GM18519 (cell line): ENCODE measurements around the gene UBXN6.

Experiments
- ATAC-seq: cut with Tn5 transposase; IDR thresholded peaks from one replicate; pipeline ENCODE4 v1.9.1; 2021; ENCODE audit warnings: mild to moderate bottlenecking, moderate library complexity; ENCODE audit not compliant: unreplicated experiment, low FRiP score

Gene UBXN6

DNA sequence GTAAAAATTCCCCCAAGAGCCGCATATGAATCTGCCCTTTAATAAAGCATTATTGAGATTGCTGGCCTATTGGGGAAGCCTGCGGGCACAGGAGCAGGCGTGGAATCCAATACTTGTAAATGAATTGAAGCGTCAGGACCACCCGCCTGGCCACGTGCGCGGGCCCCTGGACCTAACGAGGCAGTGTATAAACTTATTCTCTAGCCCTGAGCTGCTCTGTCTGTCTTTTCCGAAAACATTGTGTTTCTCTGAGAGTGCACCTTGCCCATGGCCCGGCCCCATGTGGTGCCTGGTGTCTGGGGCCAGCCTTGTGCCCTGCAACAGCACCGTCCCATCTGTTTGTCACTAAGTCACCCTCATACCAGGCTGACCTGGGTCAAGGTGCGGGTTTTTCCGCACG, 14.4 kb downstream of the UBXN6 start:
- ATAC-seq: no peak

GRCh38 chr19:4442819-4443146, 14.8 kb downstream of the UBXN6 start:
- no peak for ATAC-seq

- no peak for ATAC-seq
Measured at GRCh38 chr19:4441994-4442818, 15.4 kb downstream of the UBXN6 start.

DNA sequence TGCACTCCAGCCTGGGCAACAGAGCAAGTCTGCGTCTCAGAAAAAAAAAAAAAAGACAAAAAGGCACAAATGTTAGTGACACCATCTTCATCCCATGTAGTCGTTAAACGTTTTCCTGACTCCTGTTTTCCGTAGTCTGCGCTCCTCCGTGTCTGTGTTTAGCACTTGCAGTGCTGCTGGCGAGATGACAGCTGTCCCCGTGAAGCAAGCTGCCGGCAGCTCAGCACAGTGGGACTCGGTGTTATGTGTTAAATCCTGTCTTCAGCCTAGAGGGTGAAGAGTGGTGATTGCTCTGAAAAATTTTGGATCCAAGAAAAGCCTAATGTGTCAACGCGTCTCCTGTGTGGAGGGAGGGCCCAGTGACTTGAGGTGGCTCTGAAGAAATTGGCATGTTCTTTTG, 18.4 kb downstream of the UBXN6 start:
- ATAC-seq: no peak

GRCh38 chr19:4437103-4437502, 20.5 kb downstream of the UBXN6 start:
- no peak for ATAC-seq

DNA sequence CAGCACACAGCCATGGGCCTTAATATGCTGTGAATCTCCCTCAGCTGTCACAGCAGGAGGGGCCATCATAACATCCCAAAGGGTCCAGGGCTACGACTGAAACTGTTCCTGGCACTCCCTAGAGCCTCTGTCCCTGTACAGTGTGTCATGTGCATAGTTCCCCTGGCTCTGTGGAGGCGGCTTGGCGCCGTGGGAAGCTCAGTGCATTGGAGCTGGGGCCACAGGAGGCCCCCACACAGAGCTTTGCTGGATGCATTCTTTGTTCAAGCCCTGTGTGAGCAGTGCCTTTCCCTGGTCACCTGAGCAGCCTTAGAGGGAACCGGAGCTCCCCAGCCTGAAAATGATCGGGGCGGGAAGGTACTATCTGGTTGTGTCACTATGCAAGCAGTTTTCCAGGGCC, 21.4 kb downstream of the UBXN6 start:
- ATAC-seq: no peak

- ATAC-seq: no peak
Measured at GRCh38 chr19:4434391-4434790, 23.2 kb downstream of the UBXN6 start.

GRCh38 chr19:4432918-4433506, 24.6 kb downstream of the UBXN6 start:
- ATAC-seq: no peak

- no peak for ATAC-seq
Measured at GRCh38 chr19:4431808-4432674, 25.6 kb downstream of the UBXN6 start.

DNA sequence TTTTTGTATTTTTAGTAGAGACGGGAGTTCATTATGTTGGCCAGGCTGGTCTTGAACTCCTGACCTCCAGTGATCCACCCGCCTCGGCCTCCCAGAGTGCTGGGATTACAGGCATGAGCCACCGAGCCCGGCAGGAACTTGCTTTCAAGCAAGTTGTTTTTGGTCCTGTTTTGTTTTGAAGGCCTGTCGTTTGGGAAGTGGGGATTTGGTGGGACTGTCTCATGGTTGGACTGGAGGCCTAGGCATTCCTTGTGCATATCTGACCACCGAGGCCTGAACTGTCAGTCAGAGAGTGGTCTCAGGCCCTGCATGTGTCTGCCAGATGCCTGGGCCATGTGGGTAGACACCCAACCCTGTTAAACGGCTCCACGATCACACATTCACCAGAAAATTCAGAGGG, 26.3 kb downstream of the UBXN6 start:
- no peak for ATAC-seq

- ATAC-seq: no peak
Measured at GRCh38 chr19:4430760-4431159, 26.8 kb downstream of the UBXN6 start.

DNA sequence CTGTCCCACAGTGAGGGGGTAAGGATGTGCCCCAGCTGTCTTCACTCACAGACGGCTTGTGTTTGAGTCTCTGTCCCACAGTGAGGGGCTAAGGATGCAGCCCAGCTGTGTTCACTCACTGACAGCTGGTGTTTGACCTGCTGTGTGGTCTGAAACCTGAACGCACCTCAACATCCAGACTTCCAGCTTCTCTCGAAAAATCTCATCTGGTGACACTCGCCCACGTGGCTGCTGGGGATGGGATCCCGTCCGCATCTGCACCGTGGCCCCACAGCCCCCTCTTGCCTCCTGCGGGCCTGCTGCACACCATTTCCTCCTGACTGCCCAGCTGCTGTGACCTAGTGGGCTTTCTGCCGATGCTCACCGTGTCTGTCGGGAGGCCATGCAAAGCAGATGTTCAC, 27.8 kb downstream of the UBXN6 start:
- no peak for ATAC-seq

DNA sequence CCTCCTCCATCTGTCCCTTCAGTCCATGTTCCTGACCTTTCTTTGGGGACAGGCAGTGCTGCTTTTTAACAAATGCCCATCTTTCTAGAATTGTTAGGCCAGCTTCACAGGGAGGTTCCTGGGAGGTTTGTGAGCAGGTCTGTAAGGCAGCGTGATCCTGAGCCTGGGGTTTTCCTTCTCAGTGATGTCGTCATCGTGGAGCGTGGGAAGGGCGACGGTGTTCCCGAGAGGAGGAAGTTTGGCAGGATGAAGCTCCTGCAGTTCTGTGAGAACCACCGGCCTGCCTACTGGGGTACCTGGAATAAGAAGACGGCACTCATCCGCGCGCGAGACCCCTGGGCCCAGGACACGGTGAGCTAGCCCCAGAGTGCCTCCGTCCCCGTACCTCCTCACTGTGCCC, 28.3 kb downstream of the UBXN6 start:
- no peak for ATAC-seq

DNA sequence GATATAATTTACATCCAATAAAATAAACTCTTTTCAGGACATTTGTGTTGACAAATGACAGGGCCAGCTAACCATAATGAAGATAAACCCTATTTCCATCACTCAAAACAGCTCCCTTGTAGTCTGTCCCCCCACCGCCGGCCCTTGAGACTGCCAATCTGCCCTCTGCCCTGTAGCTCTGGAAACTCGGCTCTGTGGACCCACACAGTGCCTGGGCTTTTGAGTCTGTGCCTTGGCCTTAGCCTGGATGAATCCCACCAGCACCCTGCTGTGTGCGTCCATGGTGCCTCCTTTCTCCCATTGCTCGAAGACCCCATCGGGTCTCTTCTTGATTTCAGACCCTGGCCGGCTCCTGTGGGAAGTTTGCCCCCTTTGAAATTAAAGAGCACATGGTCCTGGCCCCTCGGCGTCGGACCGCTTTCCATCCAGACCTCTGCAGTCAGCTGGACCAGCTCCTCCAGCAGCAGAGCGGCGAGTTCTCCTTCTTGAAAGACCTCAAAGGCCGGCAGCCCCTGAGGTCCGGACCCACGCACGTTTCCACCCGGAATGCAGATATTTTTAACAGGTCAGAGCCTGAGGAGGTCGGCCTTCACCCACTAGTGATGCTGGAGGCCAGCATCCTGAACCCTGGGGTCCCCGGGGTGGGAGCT, 29.1 kb downstream of the UBXN6 start:
- no peak for ATAC-seq

DNA sequence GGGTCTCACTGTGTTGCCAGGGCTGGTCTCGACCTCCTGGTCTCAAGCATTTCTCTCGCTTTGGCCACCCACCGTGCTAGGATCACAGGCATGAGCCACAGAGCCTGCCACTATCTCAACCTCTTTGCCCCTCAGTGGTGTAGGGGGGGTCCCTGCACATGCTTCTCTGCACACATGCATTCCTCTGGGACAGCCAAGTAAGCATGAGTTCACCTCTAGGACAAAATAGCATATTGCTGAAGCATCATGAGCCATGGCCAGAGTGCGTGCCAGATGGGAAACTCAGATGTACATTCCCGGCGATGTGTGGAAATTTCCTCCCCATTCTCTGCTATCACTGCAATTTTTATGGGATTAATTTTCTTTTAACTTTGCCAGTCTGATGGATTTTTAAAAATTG, 32.1 kb downstream of the UBXN6 start:
- no peak for ATAC-seq

GRCh38 chr19:4423416-4424126, 34.0 kb downstream of the UBXN6 start:
- no peak for ATAC-seq

- no peak for ATAC-seq
Measured at GRCh38 chr19:4416268-4416667, 41.3 kb downstream of the UBXN6 start.

DNA sequence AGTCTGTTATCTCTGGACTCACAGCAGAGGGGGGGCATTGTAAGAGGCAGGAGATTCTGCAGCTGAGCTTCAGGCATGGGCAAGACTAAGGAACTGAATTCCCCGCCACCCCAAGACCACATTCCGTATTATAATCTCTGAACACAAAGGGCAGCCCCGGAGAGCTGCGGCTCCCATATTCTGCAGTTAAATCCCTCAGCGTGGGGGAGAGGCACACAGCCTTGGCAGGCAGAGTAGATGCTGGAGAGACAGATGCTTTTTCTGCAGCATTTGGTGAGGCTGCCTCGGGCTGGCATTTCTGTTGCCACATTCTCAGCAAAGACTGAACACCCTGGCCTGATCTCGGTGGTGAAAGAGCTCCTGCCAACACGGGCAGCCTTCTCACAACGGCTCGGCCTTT, 42.2 kb downstream of the UBXN6 start:
- no peak for ATAC-seq

DNA sequence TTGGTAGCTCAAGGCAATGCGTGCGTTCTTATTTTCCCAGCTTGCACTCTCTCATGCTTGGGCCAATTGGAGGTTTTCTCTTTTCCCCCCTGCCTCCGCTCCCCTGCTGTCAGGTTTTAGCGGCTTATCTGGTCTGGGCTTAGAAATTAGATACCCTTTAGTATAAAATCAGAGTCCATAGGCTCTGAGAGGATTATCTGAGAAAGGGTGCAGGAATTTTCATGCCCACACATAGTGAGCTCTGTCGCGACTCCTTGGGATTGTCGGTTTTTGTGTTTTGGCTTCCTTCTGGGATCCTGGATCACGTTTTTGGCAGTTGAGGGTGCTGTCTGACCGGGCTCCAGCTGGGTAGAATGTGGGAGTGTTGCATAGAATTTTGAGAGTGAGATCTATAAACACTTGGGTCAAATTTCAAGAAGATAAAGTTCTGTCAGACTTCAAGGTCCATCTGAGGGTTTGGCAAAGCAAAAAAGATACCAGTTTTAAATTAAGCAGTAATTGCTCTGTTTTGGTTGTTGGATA, 42.7 kb downstream of the UBXN6 start:
- no peak for ATAC-seq

DNA sequence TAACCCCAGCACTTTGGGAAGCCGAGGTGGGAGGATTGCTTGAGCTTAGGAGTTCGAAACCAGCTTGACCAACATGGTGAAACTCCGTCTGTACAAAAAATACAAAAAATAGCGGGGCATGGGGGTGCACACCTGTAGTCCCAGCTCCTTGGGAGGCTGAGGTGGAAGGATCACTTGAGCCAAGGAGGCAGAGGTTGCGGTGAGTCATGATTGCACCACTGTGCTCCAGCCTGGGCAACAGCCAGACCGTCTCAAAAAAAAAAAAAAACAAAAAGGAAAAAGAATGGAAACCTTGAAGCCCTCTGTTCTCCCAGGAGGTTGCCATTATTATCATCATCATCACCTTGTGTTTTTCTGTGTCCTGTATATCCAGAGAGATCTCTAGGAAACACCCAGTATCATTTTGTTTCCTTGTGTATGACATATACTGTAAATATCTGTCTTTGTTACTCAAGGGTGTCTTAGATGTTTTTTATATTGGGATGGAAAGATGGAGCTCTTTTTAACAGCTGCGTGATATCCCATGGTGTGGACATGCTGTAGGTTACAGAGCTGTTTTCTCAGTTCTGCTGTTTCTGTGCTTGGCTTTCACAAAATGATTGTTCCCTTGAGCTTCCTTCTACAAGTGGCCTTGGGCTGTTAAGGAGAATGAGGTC, 43.3 kb downstream of the UBXN6 start:
- no peak for ATAC-seq
